Keratinocyte (primary cell): ENCODE results near the gene POLR1B.

Source experiments
- CTCF ChIP-seq, 3 experiments: IDR thresholded peaks in 1 of 3; conservative IDR thresholded peaks in 1 of 3; optimal IDR thresholded peaks in 1 of 3; 2 replicates in 2 of 3; 3 replicates in 1 of 3; pipeline versions ENCODE3 to v1.5.1; 2011; ENCODE audit warnings: low read length in 3 of 3, mild to moderate bottlenecking in 3 of 3, moderate library complexity in 2 of 3, control low read depth in 1 of 3, inconsistent platforms in 1 of 3; ENCODE audit not compliant: insufficient read depth in 2 of 3; ENCODE audit errors: extremely low read depth in 1 of 3
- EZH2 ChIP-seq: IDR thresholded peaks from one replicate; pipeline ENCODE4 v1.6.1; 2012; ENCODE audit warnings: inconsistent platforms, mild to moderate bottlenecking, low read length, moderate library complexity

GRCh38 chr2:112577756-112578155 is 35.5 kb downstream of the POLR1B start:
- TF ChIP-seq CTCF (optimal IDR thresholded peaks at IDR 0.05 in 1 of 3, IDR thresholded peaks at IDR 0.05 in 1 of 3, conservative IDR thresholded peaks at IDR 0.05 in 1 of 3; ENCODE audit: extremely low read depth in 1 of 3, insufficient read depth in 2 of 3, low read length in 3 of 3) (no peak), EZH2 (no peak)
